GM18867 (cell line): Measurements from ENCODE around the gene TPCN2.
"Not testable (repeated sequence)": the region's sequence is repeated elsewhere in the genome, so short reads cannot be mapped to it uniquely, and the experiment has no call there.

Experiments used
- ATAC-seq: cut with Tn5 transposase; IDR thresholded peaks from one replicate; pipeline ENCODE4 v1.9.1; 2021; ENCODE audit warnings: mild to moderate bottlenecking, moderate library complexity; ENCODE audit not compliant: unreplicated experiment

Gene TPCN2

GRCh38 chr11:69123593-69124545 lies 75.1 kb downstream of the TPCN2 start:
- ATAC-seq = no peak

- ATAC-seq = no peak
Measured at GRCh38 chr11:69125861-69126260, 77.1 kb downstream of the TPCN2 start.

DNA sequence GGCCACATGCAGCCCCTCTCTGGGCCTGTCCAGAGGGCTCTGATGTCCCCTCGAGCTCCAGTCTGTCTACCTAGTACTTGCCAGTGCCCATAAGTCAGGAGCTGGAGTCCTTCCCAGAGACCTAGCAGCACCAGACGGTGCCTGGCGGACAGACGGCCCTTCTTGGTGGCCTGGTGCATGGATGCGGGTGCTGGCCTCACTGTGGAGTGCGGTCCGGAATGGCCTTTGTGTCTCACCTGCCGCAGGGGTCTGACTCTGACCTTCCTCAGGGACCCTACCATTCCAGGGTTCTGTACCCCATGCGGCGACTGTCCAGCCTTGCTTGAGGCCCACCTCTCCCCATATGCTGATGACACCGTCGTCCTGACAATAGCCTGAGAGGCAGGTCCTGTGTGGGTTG lies 77.6 kb downstream of the TPCN2 start:
- ATAC-seq = no peak

DNA sequence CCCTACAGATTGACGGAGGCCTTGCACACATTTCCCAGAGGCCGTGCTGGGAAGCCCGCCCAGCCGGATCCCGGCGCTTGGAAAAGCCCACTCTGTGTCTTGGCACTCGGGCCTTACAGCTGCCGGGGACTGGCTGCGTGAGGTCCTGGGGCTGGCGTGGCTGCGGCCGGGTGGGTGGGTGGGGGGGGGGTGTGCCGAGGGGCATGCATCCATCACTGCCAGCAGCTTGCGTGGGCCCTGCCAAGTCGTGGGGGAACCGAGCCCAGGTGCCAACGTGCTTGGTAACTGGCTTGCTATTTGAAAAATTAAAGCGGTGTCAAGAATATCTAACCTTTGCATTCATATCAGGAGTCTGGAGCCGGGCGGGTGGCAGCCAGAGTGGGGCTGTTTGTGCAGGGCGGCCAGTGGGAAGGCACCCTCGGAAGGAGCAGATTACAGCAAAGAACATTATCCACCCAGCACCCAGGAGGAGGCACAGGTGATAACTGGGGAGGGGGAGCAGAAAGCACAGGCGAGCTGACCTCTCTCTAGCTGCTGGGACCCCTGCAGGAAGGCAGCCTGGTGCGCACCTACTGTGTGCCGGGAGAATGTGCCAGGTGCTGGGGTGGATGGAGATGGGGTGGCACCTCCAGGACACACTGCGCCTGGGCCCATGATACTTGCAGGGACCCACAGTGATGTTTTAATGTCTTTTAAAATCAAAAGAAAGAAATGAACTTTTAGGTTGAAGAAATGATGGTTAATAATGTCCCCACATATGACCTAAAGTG lies 78.5 kb downstream of the TPCN2 start:
- ATAC-seq = no peak

DNA sequence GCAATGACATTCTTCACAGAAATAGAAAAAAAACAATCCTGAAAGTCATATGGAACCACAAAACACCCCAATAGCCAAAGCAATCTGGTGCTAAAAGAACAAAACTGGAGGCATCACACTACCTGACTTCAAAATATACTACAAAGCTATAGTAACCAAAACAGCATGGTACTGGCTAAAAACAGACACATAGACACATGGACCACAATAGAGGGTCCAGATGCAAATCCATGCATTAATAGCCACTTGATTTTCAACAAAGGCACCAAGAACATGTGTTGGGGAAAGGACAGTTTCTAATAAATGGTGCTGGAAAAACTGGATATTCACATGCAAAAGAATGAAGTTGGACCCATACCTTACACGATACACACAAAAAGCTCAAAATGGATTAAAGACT lies 79.2 kb downstream of the TPCN2 start:
- ATAC-seq = no peak

- no peak for ATAC-seq
Measured at GRCh38 chr11:69129053-69129452, 80.3 kb downstream of the TPCN2 start.

- ATAC-seq = no peak
Measured at GRCh38 chr11:69129647-69130046, 80.9 kb downstream of the TPCN2 start.

GRCh38 chr11:69130654-69131053 lies 81.9 kb downstream of the TPCN2 start:
- ATAC-seq = no peak

- no peak for ATAC-seq
Measured at GRCh38 chr11:69131121-69131566, 82.4 kb downstream of the TPCN2 start.

- no peak for ATAC-seq
Measured at GRCh38 chr11:69131644-69132300, 83.0 kb downstream of the TPCN2 start.

- ATAC-seq = no peak
Measured at GRCh38 chr11:69132301-69132670, 83.6 kb downstream of the TPCN2 start.

DNA sequence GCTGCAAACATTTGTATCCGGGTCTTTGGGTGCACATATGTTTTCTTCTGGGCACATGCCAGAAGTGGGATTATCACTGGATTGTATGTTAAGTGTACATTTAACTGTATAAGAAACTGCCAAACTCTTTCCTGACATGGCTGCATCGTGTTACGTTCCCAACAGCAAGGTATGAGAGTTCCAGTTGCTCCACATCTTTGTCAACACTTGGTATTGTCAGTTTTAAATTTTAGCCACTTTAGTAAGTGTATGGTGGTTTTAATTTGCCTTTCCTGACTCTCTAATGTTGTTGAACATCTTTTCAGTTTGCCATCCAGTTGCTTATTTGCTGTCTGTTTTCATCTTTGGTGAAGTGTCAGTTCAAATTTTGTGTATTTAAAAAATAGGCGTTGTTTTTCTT lies 84.5 kb downstream of the TPCN2 start:
- ATAC-seq = no peak

- not testable (repeated sequence) for ATAC-seq
Measured at GRCh38 chr11:69134182-69134581, 85.5 kb downstream of the TPCN2 start.

GRCh38 chr11:69134957-69135356 lies 86.2 kb downstream of the TPCN2 start:
- ATAC-seq = no peak

GRCh38 chr11:69135420-69136363 lies 87.0 kb downstream of the TPCN2 start:
- ATAC-seq = no peak

DNA sequence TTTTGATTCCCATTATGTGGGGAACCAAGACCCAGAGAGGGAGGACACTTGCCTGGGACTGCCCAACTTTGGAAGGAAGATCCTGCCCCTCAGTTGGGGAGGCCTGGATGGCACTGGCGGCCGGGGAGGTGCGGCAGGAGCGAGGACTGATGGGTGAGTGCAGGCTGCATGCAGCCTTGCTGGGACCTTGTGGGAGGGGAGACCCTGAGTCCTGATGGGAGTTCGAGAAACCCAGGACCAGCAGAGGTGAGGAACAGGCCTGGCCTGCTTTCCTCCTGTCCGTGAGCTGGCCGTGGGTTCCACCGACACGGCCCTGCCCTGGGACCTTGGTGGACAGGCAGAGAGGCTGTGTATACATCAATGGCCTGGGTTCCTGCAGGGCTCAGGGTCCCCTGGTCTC lies 87.7 kb downstream of the TPCN2 start:
- no peak for ATAC-seq

DNA sequence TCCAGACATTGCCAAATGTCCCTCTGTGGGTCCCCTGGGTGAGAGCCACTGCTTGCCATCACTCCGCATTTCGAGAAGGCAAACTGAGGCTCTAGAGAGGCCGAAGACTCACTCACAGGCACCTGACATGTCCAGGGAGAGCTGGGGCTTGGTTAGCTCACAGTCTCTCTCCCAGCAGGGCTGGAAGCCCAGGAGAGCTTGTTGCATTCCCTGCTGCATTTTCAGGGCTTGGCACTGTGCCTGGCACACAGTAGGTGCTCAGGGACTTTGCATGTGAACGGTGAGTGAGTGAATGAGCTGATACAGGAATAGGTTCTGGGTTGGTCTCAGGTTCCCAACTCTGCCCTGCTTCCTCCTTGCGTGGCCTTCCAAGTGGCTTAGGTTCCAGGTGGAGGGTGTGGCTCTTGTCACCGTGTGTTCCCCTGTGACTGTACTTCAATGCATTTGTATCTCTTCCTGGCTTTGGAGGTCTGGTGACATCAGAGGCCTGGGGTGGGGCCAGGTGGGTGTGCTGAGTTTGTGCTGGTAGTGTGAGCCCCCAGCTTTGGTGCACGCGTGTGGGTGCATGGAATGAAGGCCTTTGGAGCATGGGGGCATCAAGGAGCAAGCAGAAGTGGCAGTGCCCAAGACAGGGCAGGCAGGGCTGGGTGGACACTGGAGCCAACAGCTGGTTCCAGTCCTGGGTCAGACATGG lies 88.6 kb downstream of the TPCN2 start:
- no peak for ATAC-seq

GRCh38 chr11:69138265-69138664 lies 89.5 kb downstream of the TPCN2 start:
- ATAC-seq = no peak

DNA sequence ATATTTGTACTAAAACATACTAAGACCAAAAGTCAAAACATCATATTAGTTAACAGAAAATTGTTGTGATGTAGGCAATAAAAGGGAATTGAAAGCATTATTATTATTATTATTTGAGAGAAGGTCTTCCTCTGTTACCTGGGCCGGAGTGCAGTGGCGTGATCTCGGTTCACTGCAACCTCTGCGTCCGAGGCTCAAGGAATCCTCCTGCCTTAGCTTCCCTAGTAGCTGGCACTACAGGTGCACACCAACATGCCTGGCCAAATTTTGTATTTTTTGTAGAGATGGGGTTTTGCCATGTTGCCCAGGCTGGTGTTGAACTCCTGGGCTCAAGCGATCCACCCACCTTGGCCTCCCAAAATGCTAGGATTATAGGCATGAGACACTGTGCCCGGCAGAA lies 91.4 kb downstream of the TPCN2 start:
- not testable (repeated sequence) for ATAC-seq

DNA sequence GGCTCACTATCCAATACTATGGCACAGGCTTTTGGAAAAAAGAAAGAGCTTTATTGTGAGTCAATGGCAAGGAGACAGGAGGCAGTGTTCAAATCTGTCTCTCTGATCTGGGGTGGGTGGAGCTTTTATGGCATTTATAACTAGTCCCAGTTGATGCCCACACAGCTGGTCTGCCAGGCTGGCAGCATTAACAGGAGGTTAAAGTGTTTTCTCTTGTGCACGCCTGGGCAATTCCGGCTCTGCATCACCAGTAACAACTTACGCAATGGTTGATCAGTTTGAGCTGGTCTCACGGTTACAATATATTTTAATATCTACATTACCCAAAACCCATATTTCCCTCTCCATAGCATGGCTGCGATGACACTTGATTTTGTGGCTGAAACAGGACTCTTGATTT lies 91.9 kb downstream of the TPCN2 start:
- ATAC-seq = no peak
